GM13977 (cell line): ENCODE results near the gene MX2.

Source experiments
- DNase-seq: peaks from one replicate; pipeline ENCODE4 v3.0.0; 2012; ENCODE audit warnings: low spot score
- in situ Hi-C: fragments of 300-500 bp; cut with MboI; formaldehyde crosslinking; loops from one replicate; pipeline ENCODE4 v1.12.0; 2022; ENCODE audit warnings: low sequenced_read_pairs, low pct_unique_long_range_greater_than_20kb, mixed read lengths, inconsistent platforms; ENCODE audit not compliant: unreplicated experiment
- TF ChIP-seq, protein P1 (sequence below): IDR thresholded peaks from 2 replicates; pipeline ENCODE4 v1.5.1; 2012; ENCODE audit warnings: mild to moderate bottlenecking, control low read depth; ENCODE audit not compliant: insufficient read depth; ENCODE audit errors: extremely low read depth, missing control alignments

MX2 gene

DNA sequence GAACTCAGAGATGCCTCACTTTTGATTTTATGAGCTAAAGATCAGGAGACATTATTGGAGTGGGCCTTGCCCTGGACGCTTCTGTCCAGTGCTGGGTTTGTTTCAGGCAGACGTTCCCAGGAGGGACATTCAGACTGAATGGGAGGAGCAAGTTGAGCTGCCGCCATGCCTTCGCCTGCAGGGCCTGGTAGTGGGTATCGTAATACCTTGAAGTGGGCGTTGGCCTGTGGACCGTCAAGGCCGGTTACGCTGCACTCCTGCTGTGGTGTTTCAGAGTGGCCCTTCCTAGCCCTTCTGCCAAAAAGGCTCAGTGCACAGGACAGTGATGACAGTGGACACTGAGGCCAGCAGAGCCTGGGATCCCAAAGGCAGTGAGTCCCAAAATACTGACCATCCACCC lies 43.6 kb upstream of the MX2 start:
- in situ Hi-C loops = no loop called here
- no peak for DNase-seq
- TF ChIP-seq, protein P1, sequence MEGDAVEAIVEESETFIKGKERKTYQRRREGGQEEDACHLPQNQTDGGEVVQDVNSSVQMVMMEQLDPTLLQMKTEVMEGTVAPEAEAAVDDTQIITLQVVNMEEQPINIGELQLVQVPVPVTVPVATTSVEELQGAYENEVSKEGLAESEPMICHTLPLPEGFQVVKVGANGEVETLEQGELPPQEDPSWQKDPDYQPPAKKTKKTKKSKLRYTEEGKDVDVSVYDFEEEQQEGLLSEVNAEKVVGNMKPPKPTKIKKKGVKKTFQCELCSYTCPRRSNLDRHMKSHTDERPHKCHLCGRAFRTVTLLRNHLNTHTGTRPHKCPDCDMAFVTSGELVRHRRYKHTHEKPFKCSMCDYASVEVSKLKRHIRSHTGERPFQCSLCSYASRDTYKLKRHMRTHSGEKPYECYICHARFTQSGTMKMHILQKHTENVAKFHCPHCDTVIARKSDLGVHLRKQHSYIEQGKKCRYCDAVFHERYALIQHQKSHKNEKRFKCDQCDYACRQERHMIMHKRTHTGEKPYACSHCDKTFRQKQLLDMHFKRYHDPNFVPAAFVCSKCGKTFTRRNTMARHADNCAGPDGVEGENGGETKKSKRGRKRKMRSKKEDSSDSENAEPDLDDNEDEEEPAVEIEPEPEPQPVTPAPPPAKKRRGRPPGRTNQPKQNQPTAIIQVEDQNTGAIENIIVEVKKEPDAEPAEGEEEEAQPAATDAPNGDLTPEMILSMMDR = no peak

DNA sequence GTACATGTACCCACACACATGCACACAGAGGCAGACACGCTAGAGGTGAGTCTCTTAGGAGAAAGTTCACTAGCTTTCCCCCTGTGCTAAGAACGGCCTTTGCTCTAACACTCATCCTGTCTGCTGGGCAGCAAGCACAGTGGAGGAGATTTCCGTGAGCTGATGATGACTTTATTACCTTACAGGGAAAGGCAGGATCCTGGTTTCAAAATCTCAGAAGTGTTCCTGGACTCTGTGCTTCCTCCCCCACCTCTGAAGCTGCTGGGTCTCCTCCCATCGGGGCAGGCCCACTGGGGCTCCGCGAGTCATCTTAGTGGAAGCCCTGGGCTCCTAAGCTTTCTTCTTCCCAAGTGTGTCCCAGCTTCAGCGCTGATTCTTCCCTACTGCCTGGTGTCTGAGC lies 42.6 kb upstream of the MX2 start:
- in situ Hi-C loops = no loop called here
- DNase-seq = no peak
- TF ChIP-seq, protein P1 = no peak

DNA sequence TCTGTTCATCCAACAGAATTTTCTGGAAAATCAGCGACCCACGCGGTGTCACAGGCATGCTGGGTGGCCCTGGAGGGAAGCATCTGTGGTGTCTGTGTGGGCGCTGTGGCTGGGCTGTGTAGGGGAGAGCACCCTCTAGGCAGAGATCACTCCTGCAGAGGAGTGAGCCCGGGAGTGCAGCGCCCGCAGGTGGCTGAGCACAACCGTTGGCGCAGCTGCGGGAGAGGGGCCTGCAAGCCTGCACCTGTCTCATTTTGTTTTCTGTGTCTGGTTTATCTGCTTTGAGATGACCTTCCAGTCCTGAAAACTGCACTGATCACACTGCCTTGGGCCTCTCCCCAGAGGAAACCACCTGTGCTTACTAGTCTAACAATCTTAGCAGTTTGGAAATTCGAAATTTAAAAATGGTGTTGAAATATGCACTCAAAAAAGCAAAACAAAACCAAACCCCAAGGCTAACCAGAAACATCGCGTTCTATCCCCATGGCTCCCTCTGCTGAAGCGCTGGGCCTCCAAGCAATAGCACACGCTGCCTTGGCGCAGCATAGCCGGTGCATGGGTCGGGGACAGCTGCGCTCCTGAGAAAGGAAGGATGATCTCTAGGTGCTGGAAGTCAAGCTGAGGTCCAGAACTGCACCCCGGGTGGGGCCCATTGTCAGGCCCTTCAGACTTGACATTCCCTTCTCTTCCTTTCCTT lies 40.5 kb upstream of the MX2 start:
- TF ChIP-seq, protein P1 = peak; percentile 26
- in situ Hi-C loops = no loop called here
- no peak for DNase-seq

DNA sequence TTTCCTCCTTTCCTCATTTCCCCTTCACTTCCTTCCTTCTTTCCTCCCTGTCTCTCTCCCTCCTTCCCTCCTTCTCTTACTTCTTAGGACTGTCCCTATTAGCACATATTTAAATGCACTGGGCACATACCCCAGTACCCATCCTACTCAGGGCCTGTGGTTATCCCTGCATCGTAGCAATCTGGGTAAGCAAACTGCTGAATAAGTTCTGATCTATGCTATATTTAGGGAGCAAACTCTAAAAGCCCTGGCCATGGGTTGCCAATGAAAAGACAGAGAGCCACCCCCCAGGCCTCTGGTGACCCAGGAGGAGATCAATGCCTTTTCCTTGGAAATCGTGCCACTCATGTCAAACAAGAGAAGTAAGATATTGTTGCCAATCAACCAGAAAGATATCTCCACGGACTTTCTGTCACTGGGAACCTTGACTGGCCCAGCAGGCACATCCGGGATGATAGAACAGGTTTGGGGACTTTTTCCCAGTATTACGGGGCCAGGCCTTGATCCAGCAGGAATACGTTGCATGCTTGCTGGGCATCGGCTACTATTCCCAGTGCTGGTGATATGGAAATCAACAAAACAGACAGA lies 39.8 kb upstream of the MX2 start:
- DNase-seq = no peak
- TF ChIP-seq, protein P1 = no peak
- in situ Hi-C loops = no loop called here

DNA sequence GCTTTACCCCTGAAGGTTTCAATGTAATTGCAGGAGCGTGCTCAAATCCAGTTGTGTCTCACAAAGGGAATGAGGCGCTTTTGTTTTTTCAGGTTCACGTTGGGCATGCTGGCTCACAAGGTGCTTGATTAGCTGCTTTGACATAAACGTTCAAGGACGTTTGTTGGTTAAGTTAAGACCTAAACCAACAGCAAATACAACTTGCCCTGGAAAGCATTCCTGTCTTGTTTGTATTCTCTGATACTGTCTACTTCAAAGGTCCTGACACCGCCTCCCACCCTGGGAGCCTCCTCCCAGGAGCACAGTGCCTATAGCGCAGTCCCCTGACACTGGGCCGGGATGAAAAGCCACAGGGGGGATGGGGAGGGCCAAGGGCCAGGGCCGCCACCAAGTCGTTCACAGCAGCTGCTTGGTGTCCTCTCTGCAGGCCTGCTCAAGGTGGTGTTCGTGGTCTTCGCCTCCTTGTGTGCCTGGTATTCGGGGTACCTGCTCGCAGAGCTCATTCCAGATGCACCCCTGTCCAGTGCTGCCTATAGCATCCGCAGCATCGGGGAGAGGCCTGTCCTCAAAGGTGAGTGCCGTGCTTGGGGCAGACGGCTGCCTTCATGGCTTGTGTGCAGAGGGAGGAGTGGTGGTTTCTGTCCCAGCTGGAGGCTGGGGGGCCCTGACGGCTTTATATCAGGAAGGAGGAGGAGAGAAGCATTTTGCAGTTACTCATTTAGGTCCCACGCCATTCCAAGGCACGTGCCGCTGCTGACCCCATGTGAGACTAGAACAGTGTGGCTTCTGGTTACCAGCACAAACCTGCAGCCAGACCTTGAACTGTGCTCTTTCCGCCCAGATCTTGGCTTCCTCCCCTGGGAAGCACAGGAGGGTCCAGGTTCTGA lies 39.1 kb upstream of the MX2 start:
- no peak for DNase-seq
- TF ChIP-seq, protein P1 = no peak
- in situ Hi-C loops = no loop called here

DNA sequence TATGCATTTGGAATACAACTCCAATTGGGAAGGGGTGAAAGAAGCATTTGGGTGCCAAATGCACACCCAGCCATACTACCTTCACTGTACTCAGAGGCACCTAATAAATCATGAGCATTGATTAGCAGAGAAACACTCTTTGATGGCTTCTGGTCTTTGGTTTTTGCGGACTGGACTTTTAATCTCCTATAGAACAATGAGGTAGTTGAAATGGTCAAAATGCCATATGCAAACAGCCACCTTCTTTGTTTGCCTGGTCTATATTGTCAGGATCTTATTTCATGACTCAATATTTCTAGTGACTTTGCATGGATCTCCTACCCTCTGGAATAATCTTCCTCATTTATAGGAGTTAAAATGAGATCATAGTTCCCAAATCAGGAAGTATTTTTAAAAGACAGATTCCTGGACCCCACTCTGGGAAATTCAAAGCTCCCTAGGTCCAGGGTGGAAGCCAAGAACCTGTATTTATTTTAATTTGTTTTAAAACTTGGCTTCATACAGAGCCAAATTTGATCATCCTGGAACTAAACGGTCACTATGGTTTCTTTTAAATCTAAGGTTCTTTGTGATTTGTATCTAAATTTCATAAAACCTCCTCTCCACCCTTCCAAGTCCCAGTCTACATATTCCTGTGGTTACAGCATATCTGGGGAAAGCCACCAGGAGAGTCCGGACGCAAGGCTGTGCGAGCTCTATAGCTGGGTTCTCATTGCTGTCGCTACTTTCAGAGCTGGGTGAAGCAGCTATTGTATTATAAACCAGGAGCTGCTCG lies 36.5 kb upstream of the MX2 start:
- DNase-seq = no peak
- in situ Hi-C loops = no loop called here
- TF ChIP-seq, protein P1 = no peak
